ENCODE measurements around the gene ADD2.

Gene ADD2

DNA sequence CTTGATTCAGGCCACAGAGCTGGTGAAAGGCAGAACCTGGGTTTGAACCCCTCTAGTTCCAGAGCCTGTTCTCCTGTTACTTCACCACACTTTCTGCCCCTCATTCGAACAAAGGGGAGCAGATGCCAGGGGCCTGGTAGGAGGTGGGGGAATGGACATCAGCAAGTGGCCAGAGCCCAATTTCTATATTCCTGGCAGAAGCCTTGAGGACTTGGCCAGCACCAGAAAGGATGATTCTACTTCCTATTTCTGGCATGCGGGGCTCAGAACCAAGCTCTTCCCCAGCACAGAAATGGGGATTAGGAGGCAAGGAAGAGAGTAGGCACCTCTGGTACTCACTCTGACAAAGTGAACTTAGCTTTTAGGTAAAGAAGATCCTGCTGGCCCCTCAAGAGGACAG is 49.3 kb downstream of the ADD2 start:
- FAIRE-seq, result no peak

DNA sequence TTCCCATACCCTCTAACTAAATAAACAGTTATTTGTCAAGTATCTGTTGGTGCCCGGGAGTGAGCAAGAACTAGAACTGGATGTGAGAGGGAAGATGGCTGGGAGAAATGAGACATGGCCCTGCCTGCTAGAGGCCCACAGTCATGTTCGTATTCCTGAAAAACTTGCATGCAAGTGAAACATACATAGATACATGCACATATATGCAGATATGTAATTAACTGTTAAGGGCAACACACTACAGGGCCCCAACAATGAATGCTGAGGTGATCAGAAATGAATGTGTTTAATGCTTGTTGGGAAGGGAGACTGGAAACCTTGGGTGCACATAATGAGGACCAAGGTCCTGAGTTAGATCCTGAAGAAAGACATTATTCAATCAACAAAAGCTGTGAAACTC is 49.8 kb downstream of the ADD2 start:
- no peak for FAIRE-seq

DNA sequence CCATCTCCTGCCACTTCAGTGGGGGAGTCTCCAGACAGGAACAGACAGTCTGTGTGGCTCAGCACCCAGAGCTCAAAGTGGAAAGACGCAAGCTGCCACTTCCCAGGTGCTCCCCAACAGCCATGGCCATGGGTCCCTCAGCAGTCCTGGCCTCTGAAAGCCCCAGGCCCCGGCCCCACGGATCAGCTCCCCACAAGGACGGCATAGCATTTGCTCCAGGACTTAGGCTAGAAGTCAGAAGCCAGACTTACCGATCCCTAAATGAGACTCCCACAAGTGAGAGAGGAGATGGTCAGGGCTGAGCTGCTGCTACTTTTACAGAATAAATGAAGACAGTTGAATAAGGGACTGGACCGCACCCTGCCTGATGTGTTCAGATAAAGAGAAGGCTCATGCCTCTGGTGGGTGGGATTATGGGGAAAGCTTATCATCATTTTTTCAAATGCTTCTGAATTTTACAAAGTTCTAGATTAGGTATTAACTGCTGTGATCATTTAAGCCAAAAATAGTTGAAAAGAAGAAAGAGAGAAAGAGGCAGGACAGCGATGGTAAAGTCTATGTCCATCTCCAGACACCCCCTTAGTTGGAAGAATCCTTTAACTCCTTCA is 50.5 kb downstream of the ADD2 start:
- FAIRE-seq, result no peak

DNA sequence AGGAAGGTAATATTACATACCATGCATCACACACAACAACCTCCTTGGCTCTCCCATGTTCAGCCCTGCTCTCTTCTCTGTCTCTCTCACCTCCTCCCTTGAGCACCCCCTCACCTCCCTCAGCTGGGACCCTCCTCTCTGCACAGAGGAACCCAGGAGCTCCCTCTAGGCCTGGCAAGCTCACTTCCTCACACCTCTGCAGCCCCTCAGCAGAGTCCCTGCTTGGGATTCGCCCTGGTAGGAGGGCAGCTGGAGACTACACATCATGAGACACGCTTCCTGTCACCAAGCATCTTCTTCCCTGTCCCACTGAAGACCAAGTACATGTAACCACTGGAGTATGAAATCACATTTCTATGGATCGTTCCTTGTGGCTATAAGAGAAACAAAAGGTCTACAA is 51.0 kb downstream of the ADD2 start:
- FAIRE-seq, result no peak

DNA sequence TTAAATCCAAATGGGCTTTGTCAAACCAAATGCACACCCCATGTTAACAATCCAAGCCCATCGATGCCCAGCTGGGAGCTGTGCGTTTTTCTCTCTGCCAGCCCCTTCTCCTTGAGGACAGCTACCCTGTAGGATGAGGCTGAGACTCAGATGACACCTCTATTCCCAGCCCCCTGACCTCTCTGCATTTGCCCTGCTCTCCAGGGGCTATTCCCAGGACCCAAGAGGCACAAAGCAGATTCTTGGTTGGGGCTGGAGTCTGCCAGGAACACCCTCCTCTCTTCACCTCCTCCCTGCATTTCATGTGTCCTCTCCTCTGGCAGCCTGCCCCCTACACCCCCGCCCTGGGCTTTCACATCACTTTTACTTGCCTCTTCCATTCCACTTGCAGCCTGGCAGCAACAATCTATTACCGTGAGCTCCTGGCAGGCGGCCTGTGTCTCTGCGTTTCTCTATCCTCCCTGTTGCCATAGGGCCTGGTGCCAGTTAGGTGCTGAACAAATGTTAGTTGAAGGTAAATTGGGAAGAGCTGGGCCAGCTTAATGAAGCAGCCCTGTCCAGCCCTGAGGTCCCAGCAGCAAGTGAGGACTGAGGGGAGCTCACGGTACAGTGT is 51.8 kb downstream of the ADD2 start:
- no peak for FAIRE-seq

DNA sequence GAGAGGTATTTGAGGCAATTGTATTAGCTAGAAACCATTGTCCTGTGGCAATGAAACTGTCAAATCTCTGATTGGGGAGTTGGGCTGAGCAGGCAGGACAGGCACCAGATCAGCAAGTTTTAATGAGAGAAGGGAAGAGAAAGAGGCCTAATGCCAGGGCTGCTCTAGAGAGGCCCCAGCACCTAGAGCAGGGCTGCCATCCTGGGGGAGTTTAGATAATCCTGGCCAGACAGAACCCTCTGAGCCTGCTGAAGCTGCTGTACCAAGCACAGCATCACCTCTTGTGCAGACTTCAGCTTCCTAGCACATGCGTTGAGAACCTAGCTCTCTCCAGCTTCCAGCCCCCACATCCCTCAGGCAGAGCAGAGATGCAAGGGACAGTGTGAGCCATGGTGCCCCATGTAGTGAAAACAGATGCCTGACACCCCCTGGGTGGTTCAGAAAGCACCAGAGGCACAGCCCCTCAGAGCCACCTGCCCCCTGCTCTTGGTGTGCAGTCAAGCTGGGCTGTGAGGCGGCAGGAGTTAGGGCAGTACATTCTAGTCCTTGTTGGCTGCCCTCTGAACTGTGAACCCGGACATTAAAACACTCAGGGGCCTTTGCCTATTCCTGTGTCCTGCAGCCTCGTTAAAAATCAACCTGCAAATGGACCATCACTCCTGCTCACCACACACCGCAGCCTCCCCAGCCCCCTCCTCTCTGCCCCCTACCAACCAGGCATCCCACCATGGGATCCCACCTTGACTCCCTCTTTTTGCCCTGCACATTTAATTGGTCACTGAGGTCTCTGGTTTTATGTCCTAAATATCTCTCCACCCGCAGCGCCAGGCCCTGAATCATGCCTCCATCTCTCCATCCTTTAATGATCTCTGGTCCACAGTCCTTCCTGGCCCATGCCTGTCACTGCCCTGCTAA is 52.7 kb downstream of the ADD2 start:
- no peak for FAIRE-seq

DNA sequence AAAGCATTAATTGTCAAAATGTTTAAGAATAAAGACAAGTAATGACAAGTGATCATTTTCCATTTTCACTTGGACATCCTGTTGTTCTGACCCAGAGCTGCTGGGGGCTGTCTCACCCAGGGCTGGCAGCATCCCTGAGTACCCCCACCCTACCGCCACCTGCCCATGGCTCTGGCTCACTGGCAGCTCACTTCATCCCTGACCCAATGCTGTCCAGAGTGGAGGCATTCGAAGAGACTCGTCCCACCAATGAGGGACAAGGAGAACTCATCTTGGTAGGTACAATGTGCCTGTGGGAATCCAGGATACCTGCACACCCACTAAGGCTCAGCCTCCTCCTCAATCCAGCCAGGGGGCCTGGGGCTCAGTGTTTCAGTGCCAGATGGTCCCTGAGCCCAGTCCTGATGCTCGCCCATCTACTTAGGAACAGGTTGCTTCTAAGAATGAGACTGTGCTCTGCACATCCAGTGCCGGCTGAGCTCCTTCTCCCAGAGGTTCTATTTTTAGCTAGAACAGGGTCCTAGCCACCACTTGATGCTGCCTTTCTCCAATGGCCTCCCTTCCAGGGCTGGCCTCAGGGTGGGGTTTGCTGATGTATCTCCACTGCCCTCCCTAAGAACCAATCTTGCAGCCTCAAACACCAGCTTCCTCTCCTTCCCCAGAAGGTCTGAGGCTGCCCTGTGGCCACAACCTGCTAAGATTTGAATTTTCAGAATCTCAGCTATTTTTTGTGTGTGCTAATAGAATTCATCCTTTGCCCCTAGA is 53.7 kb downstream of the ADD2 start:
- FAIRE-seq, result no peak

DNA sequence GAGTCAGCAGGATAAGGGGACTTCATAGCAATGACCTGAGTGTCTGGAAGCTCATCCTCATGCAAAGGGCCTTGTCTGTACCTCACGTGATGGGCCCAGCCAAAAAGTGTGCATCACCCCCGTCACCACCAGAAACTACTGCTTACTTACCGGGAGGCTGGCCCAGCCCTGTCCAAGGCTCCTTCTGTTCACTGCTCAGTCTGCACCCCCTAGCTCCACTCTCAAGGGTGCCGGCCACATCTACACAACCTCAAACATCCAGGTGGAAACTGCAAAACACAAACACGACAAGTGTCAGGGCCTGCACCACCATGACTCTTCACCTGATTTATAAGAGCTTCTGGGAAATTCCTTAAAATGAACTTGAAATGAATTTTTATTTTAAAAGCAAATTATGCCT is 55.1 kb downstream of the ADD2 start:
- FAIRE-seq, result no peak

DNA sequence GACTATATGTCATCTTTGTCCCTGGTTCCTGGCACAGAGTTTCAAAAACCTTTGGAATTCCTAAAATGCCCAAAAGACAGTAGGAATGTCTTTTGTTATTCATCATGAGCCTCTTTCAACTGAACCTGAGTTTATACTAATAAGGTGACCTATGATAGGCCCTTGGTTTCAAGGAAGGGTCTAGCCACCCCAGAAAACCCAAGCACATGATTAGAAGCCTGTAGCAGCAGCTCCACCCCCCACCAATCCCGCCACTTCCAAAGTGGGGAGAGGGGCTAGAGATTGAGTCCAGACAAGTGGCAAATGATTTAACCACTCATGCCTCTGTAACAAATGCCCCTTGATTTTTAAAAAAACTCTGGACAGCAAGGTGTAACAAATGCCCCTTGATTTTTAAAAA is 56.8 kb downstream of the ADD2 start:
- no peak for FAIRE-seq

DNA sequence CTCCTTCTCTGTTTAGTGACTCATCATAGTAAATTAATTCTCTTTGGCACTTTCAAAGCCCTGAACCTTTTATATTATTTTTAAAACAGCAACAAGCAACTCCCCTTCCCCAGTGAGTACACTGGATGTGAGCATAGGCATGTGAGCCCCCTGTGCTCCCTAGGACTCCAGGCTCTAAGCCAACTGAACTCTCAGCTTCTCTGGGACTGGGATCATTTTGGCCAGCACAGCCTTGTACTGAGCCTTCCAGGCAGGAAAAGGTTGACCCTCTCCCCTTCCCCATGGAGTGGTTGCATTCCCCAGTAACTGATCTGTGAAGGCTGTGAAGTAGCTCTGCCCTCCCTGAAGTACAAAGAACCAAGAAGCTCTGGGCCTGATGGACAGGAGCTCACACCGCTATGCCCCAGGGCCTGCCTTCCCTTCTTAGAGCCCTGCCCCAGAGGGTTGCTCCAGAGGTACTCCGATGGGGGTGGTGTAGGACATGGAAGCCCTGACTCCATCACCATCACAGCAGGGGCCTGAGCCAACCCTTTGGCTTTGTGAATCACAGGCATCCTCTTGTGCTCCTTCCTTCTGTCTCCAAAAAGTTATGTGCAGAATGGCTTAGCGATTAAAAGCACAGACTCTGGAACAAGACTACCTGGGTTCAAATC is 57.8 kb downstream of the ADD2 start:
- no peak for FAIRE-seq

DNA sequence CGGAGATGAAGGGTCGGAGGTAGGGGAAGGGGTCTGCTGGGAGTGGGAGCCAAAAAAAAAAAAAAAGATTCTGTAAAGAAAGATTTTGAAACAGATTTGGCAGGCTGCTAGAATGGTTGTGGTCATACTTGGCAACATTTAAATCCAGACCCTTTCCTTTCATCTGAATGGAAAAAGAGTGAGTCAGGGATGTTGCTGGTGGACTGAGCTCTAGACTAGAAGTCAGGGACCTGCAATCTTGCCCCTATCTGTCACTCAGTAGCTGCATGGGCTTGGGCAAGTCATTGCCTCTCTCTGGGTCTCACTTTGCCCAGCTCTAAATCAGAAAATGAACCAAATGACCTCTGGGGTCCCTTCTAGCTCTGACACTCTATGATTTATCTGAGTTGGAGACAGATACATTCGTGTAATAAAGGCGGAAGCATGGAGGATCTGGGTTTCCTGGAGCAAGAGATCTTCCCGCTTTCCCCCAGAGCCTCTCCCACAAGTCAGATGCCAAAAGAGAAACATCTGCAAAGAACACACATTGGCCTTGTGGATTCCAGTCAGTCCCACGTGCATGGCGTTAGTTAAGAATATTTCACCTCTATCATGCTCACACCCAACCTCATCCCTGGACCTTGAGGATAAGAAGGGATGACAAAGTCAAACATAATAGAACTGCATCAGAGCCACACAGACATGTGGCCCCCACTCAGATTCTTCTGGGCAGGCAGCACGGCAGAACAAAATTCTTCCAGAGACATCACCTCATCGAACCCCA is 58.5 kb downstream of the ADD2 start:
- FAIRE-seq, result no peak

DNA sequence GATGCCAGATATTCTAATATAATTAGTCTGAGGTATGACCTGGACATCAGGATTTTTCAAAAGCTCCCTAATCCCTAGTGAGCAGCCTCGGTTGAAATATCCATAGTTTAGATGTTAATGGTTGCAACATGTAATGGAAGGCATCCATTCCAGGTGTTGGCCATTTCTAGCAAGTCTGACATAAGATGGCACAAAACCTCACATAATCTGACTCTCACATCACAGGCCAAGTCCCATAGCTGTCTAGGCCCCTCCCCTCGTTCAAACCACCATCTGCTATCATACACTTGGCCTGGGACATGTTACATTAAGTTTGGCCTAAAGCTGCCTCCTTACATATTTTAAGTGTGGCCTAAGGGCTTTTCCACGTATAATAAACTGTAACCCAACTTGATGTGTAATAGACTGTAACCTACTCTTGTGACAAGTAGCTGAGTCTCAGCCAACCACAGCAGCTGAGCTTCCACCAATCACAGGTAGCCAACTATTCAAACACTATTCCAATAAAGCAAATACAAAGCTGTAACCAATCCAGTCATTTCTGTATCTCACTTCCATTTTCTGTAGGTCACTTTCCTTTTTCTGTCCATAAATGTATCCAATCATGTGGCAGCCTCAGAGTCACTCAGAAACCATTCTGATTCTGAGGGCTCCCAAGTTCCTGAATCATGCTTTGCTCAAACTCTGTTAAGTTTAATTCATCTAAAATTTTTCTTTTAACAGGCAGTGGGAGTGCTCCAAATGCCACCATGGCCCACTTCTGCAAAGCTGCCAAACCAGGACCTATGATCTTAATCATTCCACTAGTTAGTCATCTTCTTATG is 59.4 kb downstream of the ADD2 start:
- no peak for FAIRE-seq

DNA sequence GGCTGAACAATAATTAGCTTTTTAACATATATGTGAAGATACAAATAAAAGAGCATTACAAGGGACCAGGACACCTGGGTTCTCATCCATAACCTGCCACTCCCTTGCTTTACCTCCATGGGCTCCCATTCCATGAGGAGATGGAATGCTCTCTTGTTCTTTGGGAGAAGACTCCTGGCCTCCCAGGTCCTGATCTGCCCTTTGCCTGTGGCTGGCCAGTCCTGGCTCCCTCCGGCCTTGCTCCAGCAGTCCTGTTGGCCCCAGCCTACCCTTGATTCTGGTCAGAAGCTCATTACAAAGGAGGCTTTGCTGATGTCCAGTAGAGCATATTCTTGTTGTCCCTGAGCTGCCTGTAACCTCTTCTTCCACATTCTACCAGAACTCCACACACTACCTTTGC is 60.3 kb downstream of the ADD2 start:
- no peak for FAIRE-seq

DNA sequence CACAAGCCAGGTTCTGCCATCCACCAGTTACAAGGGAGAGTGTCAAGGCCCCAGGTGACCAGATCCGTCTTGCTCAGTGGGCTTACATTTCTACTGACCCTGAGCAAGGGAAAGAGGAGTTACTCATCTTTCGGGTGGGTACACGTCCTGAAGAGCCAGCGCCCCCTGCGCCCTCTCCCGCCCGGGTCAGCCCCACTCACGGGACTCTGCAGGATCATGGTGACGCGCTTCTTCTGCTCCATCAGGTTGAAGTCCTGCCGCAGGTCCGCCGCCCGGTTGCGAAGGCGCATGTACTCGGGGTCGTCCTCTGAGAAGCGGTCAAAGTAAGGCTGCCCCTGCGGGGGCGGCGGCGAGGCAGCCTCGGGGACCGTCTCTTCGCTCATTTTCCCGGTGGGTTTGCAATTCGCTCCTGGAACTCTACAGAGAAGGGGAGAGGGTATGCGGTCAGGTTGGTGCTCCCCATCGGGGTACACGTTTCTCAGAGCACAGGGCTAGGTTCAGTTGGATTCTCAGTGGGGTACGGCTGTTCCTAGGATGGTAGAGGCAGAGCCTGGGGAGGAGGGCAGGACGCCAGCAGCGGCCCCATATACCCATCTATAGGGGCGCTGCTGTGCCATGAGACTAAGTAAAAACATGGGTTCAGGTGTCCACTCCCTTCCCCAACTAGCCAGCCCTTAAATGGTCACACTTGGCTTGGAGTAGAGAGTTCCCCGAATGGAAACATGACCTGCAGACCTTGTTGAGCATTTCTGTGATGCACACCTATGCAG is 61.8 kb downstream of the ADD2 start:
- FAIRE-seq, result no peak

DNA sequence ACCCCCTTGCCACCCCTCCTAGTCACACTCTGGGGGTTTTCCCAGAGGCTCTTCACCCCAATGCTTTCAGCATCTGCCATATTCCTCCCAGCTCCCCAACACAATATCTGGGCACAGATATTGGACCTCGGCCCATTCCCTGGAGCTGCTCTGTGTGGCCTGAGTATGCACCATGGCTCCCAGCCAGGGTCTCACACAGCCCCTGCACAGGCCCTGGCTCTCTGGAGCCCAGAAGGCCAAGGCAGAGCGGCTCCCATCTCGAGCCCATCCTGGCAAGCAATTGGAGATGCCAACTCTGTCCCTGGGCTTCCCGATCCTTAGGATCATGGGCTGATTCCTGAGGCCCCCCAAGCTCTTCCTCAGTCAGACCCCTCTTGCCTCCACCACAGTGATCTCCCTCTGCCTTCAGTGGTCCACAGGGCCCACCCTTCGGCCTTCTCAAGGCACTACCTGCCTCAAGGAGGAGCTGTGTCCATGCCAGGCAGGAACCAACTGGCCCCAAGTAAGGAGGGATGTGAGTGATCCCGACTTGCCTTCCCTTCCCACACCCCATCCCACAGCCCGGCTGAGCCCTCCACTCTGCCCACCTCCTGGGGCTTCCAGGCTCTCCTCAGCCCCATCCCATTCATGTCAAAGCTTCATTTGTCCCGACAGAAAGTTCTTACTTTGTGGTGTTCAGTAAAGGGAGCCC is 62.7 kb downstream of the ADD2 start:
- no peak for FAIRE-seq

DNA sequence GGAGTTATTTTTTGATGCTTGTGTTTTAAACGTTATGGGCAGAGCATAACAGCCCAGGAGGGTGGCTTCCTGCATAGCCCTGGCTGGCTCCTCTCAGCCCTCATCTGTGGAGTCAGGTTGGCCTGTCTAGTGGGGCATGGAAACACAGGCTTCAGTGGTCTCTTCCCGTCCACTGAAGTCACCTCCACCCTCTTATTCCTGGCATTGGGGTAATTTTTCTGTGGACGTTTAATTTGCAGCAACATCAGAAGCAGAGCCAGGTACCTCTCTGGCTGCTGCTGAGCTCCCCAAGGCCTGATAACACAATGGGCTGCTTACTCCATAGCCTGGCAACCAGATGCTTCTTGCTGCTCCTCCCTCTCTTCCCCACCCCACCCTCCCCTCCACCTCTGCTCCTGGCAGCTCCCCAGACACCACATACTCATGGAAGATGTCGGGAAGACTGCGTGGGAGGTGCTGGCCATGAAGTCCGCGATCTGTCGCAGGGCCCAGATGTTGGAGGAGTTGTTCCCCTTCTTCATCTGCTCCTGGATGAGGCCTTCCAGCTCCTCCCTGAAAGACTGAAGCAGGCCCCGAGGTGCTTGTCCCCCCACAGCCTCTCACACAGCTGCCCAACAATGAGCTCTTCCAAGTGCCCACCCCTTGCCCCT is 64.0 kb downstream of the ADD2 start:
- no peak for FAIRE-seq

DNA sequence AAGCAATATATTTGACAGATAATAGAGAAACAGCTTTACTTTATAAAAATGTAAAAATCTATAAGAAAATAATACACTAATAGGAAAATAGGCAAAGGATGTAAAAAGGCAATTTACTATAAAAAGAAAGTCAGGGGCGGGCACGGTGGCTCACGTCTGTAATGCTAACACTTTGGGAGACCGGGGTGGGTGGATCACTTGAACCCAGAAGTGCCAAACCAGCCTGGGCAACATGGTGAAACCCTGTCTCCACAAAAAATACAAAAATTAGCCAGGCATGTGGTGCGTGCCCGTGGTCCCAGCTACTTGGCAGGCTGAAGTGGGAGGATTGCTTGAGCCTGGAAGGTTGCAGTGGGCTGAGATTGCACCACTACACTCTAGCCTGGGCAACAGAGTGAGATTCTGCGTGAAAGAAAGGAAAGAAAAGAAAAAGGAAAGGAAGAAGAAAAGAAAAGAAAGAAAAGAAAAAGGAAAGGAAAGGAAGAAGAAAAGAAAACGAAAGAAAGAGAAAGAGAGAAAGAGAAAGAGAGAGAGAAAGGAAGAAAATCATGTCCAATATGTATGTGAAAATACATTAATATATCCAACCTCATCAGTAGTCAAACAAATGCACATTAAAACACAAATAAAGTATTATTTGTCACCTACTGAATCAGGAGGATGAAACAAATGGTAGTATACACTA is 65.1 kb downstream of the ADD2 start:
- no peak for FAIRE-seq

DNA sequence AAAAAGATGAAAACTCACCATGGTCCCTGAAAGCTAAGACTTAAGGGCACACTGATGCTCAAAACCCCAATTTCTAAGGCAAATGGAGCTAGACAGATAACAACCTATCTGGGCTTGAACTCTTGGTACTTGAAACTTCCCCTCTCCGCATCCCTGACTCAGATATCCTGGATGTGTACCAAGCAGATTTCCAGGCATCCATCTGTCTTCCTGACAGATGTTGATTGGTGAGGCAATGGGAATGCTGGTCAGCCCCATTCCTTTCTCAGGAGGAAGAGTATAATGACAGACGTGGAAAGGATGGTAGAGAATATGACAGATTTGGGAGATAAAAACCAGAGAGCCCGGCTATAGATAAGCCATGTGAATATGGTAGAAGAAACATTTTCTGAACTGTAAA is 69.2 kb downstream of the ADD2 start:
- FAIRE-seq, result no peak

All from endometrium (tissue), 2 donors.